ENCODE measurements around the gene VSIG1. TPM values are rescaled to one million over a fixed set of nuclear protein-coding genes. Genes with fewer than 3 reads are reported as not detected.

Gene VSIG1
- total RNA-seq, 2 donors from 2014 or later, result not detected

DNA sequence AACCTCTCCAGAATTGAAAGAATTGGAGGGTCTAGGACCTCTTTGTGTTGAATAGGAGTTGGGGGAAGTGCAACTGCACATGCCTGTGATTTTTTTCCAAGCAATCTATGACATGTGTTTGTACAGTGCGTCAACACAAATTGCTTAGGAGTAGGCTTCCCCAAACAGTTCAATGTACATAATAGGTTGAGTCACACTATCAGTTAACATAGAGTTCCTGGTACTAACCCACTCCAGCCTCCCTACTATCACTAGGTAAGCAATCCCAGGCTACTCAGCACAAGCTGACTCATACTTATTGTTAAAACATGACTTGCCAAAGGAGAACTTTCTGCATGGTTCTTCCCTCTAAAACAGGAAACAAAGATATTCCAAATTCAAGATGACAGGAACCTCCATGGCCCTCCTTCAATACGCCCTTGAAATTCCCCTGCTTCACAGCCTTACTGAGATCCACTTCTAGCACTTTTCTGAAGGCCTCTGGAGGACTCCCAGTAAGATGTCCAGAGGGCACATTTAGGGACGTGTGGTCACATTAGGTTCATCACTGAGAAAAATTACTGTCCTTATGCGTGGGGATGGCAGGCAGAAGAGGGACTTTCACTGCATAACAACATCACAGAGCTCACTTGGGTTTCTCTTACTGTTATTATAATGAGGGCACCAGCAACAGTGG is 8.4 kb upstream of the VSIG1 start:
- no peak overlapping the region for H3K4me3 ChIP-seq
- no peak overlapping the region for H3K27ac ChIP-seq
- no peaks in the 10 kb centered on the region for H3K4me1 ChIP-seq
- H3K27me3 ChIP-seq, result no peaks in the 10 kb centered on the region
- TF ChIP-seq, protein P1, sequence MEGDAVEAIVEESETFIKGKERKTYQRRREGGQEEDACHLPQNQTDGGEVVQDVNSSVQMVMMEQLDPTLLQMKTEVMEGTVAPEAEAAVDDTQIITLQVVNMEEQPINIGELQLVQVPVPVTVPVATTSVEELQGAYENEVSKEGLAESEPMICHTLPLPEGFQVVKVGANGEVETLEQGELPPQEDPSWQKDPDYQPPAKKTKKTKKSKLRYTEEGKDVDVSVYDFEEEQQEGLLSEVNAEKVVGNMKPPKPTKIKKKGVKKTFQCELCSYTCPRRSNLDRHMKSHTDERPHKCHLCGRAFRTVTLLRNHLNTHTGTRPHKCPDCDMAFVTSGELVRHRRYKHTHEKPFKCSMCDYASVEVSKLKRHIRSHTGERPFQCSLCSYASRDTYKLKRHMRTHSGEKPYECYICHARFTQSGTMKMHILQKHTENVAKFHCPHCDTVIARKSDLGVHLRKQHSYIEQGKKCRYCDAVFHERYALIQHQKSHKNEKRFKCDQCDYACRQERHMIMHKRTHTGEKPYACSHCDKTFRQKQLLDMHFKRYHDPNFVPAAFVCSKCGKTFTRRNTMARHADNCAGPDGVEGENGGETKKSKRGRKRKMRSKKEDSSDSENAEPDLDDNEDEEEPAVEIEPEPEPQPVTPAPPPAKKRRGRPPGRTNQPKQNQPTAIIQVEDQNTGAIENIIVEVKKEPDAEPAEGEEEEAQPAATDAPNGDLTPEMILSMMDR (IDR thresholded peaks at IDR 0.05), result no peak
- no peak for DNase-seq (ENCODE audit: low spot score)
- H3K36me3 ChIP-seq, result no peaks in the 10 kb centered on the region
- H3K9me3 ChIP-seq, result no peaks in the 10 kb centered on the region

DNA sequence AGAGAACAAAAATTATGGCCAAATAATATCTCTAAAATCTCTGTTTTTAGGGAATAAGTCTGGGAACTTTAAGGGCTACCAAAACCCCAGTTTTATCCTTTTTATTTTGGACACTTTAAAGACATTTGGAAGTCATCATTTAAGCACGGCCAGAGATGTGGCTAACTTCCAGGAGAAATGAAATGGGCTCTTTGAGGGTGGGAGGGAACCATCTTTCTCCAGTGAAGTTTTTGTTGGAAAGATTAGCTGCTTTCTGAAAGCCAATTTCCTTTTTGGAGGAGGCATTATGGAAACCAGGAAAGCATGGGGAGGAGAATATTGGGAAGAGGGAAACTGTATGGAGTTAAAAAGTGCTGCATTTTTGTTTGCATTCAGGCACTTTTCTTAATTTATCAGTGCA is 4.8 kb downstream of the VSIG1 start:
- no peaks in the 10 kb centered on the region for H3K9me3 ChIP-seq
- no peaks in the 10 kb centered on the region for H3K27me3 ChIP-seq
- no peak overlapping the region for H3K4me3 ChIP-seq
- no peaks in the 10 kb centered on the region for H3K36me3 ChIP-seq
- DNase-seq (ENCODE audit: low spot score), result no peak
- TF ChIP-seq, protein P1 (IDR thresholded peaks at IDR 0.05), result no peak
- no peaks in the 10 kb centered on the region for H3K4me1 ChIP-seq
- H3K27ac ChIP-seq, result no peak overlapping the region

DNA sequence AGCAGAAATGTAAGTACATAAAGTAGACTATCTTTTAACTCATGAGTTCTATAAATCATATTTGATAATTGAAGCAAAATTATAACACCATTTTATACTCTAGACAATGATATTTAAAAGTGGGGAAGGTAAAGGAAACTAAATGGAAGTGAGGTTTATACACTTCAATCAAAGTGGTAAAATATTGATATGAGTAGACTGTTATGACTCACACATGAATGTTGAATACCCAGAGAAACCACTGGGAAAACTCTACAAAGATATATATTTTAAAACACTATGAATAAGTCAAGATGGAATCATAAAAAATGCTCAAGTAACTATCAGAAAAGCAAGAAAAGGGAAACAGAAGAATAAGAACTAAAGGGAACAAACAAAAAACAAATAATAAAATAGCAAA is 8.4 kb downstream of the VSIG1 start:
- H3K36me3 ChIP-seq, result no peaks in the 10 kb centered on the region
- no peak overlapping the region for H3K27ac ChIP-seq
- no peaks in the 10 kb centered on the region for H3K9me3 ChIP-seq
- H3K4me3 ChIP-seq, result no peak overlapping the region
- no peaks in the 10 kb centered on the region for H3K4me1 ChIP-seq
- DNase-seq (ENCODE audit: low spot score), result no peak
- no peaks in the 10 kb centered on the region for H3K27me3 ChIP-seq
- TF ChIP-seq, protein P1 (IDR thresholded peaks at IDR 0.05), result no peak

DNA sequence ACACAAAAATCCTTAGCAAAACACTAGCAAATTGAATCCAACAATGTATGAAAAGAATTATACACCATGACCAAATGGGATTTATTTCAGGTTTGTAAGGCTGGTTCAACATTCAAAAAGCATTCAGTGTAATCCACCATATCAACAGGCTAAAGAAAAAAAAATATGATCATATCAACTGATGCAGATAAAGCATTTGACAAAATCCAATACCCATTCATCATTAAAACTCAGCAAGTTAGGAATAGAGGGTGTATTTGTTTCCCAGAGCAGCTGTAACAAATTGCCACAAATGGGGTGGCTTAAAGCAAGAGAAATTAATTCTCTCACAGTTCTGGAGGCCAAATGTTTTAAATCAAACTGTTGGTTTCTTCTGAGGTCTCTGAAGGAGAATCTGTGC is 10.7 kb downstream of the VSIG1 start:
- TF ChIP-seq, protein P1 (IDR thresholded peaks at IDR 0.05), result no peak
- no peak overlapping the region for H3K27ac ChIP-seq
- H3K4me3 ChIP-seq, result no peak overlapping the region
- no peaks in the 10 kb centered on the region for H3K27me3 ChIP-seq
- DNase-seq (ENCODE audit: low spot score), result no peak
- no peaks in the 10 kb centered on the region for H3K36me3 ChIP-seq
- no peaks in the 10 kb centered on the region for H3K9me3 ChIP-seq
- H3K4me1 ChIP-seq, result no peaks in the 10 kb centered on the region

DNA sequence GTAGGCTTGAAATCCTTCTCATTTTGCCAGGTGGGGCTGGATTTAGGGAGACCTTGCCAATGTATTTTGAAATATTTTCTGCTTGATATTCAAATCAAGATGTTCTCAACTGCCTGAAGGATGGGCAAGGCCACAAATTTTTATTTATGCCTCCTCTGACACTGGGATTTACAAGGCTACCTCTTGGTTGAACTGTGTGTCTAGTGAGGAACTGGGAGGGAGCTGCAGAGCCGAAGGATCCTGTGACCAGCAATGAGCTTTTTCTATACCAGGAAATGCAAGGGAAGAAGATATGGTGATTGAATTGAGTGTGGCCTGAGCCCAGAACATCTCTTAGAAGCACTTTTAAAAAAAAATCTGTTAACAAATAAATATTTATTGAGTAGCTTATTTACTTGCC is 14.9 kb downstream of the VSIG1 start:
- no peaks in the 10 kb centered on the region for H3K9me3 ChIP-seq
- no peaks in the 10 kb centered on the region for H3K36me3 ChIP-seq
- DNase-seq (ENCODE audit: low spot score), result no peak
- TF ChIP-seq, protein P1 (IDR thresholded peaks at IDR 0.05), result no peak
- H3K27ac ChIP-seq, result no peak overlapping the region
- H3K4me1 ChIP-seq, result no peaks in the 10 kb centered on the region
- H3K27me3 ChIP-seq, result no peaks in the 10 kb centered on the region
- H3K4me3 ChIP-seq, result no peak overlapping the region

DNA sequence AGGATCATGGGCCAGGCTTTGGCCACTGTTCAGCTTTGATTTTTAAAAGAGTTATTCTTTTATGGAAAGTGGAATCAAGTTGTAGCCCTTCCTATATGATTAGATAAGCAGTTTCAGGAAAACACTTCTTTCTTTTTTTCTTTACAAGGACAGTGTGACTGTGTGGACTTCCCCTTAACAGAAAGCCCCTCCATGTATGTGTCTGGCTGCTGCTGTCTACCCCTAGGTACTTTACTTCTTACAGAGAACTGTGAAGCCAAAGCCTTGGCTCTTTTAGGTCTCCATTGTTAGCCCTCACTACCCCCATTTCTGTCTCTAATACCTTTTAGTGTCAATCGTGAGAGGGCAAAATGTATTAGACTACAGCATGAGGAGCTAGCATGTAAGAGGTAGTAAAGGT is 19.1 kb downstream of the VSIG1 start:
- no peak for DNase-seq (ENCODE audit: low spot score)
- no peaks in the 10 kb centered on the region for H3K27me3 ChIP-seq
- H3K9me3 ChIP-seq, result no peaks in the 10 kb centered on the region
- H3K4me1 ChIP-seq, result no peaks in the 10 kb centered on the region
- no peak overlapping the region for H3K4me3 ChIP-seq
- H3K27ac ChIP-seq, result no peak overlapping the region
- TF ChIP-seq, protein P1 (IDR thresholded peaks at IDR 0.05), result no peak
- H3K36me3 ChIP-seq, result no peaks in the 10 kb centered on the region

Data from right atrium auricular region (tissue), 2 donors.